HL-60 (cell line): ENCODE data around the gene RHOB.

Experiments
- CTCF ChIP-seq: IDR thresholded peaks from one replicate; pipeline ENCODE4 v1.5.1; 2011; ENCODE audit warnings: low read length, control low read depth, inconsistent platforms; ENCODE audit not compliant: insufficient read depth
- GABPA ChIP-seq: IDR thresholded peaks from 2 replicates; pipeline ENCODE4 v1.6.1; 2012; ENCODE audit warnings: low read depth
- POLR2AphosphoS5 ChIP-seq: IDR thresholded peaks from 2 replicates; pipeline ENCODE4 v1.6.1; 2012; ENCODE audit warnings: low read depth
- REST ChIP-seq: IDR thresholded peaks from 2 replicates; pipeline ENCODE4 v1.6.1; 2012; ENCODE audit warnings: low read depth; ENCODE audit not compliant: insufficient replicate concordance
- SPI1 ChIP-seq: IDR thresholded peaks from 2 replicates; pipeline ENCODE4 v1.6.1; 2012; ENCODE audit warnings: low read depth, mild to moderate bottlenecking, borderline replicate concordance

GRCh38 chr2:20444993-20445910 lies 1.6 kb upstream of the RHOB start:
- no peak for TF ChIP-seq CTCF
- no peak for TF ChIP-seq SPI1
- no peak for TF ChIP-seq POLR2AphosphoS5
- TF ChIP-seq REST: no peak
- TF ChIP-seq GABPA: no peak
